OCI-LY7 (cell line): Measurements from ENCODE around the gene AFF3. TPM values are rescaled to one million over a fixed set of nuclear protein-coding genes. Genes with fewer than 3 reads are reported as not detected.

Experiments used
- BruUV-seq: library from RNA; stranded (reverse); fragments of 400-500 nt; replicated peaks from 2 replicates; lab custom pipeline; 2021; lab: Mats Ljungman, UMichigan
- CTCF ChIA-PET: fragments of 300-600 bp; sonication (Branson Sonifier 250); formaldehyde crosslinking; loops from one replicate; lab custom pipeline; 2022; ENCODE audit warnings: antibody characterized with exemption; ENCODE audit not compliant: unreplicated experiment; lab: Charles Lee
- POLR2A ChIA-PET: fragments of 300-600 bp; sonication (Branson Sonifier 250); formaldehyde crosslinking; loops from one replicate; lab custom pipeline; 2022; ENCODE audit warnings: antibody characterized with exemption; lab: Charles Lee
- DNase-seq: peaks from one replicate; pipeline ENCODE4 v3.0.0-alpha.2; 2015; ENCODE audit warnings: low spot score
- H2AFZ ChIP-seq: fragments of 200-600 bp; sonication (generic), shearing (Covaris generic); 2 replicates; pipeline ENCODE4 v1.6.1; 2014; ENCODE audit warnings: mild to moderate bottlenecking, antibody characterized with exemption, low read length, moderate library complexity
- H3K27ac ChIP-seq: fragments of 200-600 bp; sonication (generic); 2 replicates; pipeline ENCODE4 v1.5.1; 2014; ENCODE audit warnings: mixed run types, low read depth, mild to moderate bottlenecking, moderate library complexity, low read length, inconsistent platforms; ENCODE audit not compliant: poor library complexity, severe bottlenecking
- H3K36me3 ChIP-seq: fragments of 200-600 bp; sonication (generic); 2 replicates; pipeline ENCODE4 v1.6.1; 2014; ENCODE audit warnings: mild to moderate bottlenecking, antibody characterized with exemption, low read length, moderate library complexity, mixed read lengths; ENCODE audit not compliant: insufficient read depth
- H3K4me1 ChIP-seq: fragments of 200-600 bp; sonication (generic); 2 replicates; pipeline ENCODE4 v1.5.1; 2014; ENCODE audit warnings: mild to moderate bottlenecking, low read length; ENCODE audit not compliant: insufficient read depth, poor library complexity, severe bottlenecking
- H3K4me2 ChIP-seq: fragments of 200-600 bp; sonication (generic); 2 replicates; pipeline ENCODE4 v1.6.1; 2014; ENCODE audit warnings: mild to moderate bottlenecking, low read length
- H3K4me3 ChIP-seq: fragments of 200-600 bp; sonication (generic); 2 replicates; pipeline ENCODE4 v1.5.1; 2014; ENCODE audit warnings: mild to moderate bottlenecking, low read depth, low read length; ENCODE audit not compliant: poor library complexity, severe bottlenecking
- H3K79me2 ChIP-seq: fragments of 200-600 bp; sonication (generic); 2 replicates; pipeline ENCODE4 v1.6.1; 2016; ENCODE audit warnings: low read depth, mild to moderate bottlenecking, low read length, moderate library complexity, mixed read lengths; ENCODE audit not compliant: insufficient read depth
- H3K9me2 ChIP-seq: fragments of 200-600 bp; sonication (generic); 2 replicates; pipeline ENCODE4 v1.6.1; 2016; ENCODE audit warnings: mild to moderate bottlenecking, low read length, mixed read lengths; ENCODE audit not compliant: insufficient read depth
- H3K9me3 ChIP-seq: fragments of 200-600 bp; sonication (generic); 2 replicates; pipeline ENCODE4 v1.6.1; 2014; ENCODE audit warnings: mild to moderate bottlenecking, mixed run types, low read length, mixed read lengths
- H4K20me1 ChIP-seq: fragments of 200-600 bp; sonication (generic); 2 replicates; pipeline ENCODE4 v1.6.1; 2014; ENCODE audit warnings: mild to moderate bottlenecking, antibody characterized with exemption, low read length, moderate library complexity, mixed read lengths; ENCODE audit not compliant: insufficient read depth
- CTCF ChIP-seq: fragments of 200-600 bp; sonication (generic); conservative IDR thresholded peaks from 2 replicates; pipeline ENCODE4 v1.5.1; 2014; ENCODE audit warnings: mild to moderate bottlenecking, antibody characterized with exemption, low read length, moderate library complexity, mixed read lengths
- EZH2phosphoT487 ChIP-seq: fragments of 200-600 bp; sonication (generic); IDR thresholded peaks from 2 replicates; pipeline ENCODE4 v1.6.1; 2018; ENCODE audit warnings: low read depth, borderline replicate concordance, mild to moderate bottlenecking, mixed run types, antibody characterized with exemption, low read length, moderate library complexity, mixed read lengths
- intact Hi-C: fragments of 100-400 bp; cut with micrococcal nuclease; formaldehyde crosslinking; loops from one replicate; pipeline ENCODE4 v1.10.0; 2022; ENCODE audit not compliant: unreplicated experiment
- total RNA-seq, 2 experiments: library from RNA; depleted of rRNA in 1 of 2; stranded (reverse); fragments of >200 nt in 1 of 2; shearing (Covaris generic) in 1 of 2; gene quantifications; 2 replicates each; pipeline ENCODE4 v1.2.3, GENCODE V29; 2014 to 2022

AFF3 gene
- total RNA-seq, 2 experiments from 2014 or later = 131 to 133 TPM

GRCh38 chr2:99637159-99637697 is 505.2 kb downstream of the AFF3 start:
- intact Hi-C loops = loop anchor here (2.0 to 5.0 kb wide), 5 partner anchors 34 to 925 kb away; partner anchors contain the start of gene PDCL3
- Histone ChIP-seq H3K4me1 (peaks cover 80% of the 10 kb centered on the region), H3K9me3 (peaks cover 26% of the 10 kb centered on the region), H3K27ac (peak overlapping the region; percentile 99), H3K9me2 (no peaks in the 10 kb centered on the region), H3K4me2 (peak overlapping the region; percentile 77), H3K79me2 (no peaks in the 10 kb centered on the region), H3K4me3 (peak overlapping the region; percentile 53), H3K36me3 (peaks cover 36% of the 10 kb centered on the region), H2AFZ (no peak overlapping the region; the same call in 1 of the 2 replicates), H4K20me1 (no peaks in the 10 kb centered on the region)
- TF ChIP-seq EZH2phosphoT487 (no peak), CTCF (no peak)
- BruUV-seq = no TSS peak
- peak; percentile 95 for DNase-seq
- ChIA-PET CTCF (no interaction called here), POLR2A (no interaction called here)

- peak overlapping the region; percentile 99 for H3K27ac ChIP-seq
- TF ChIP-seq CTCF = no peak
- no peak for TF ChIP-seq EZH2phosphoT487
- H3K4me2 ChIP-seq = peak overlapping the region; percentile 77
- peaks cover 26% of the 10 kb centered on the region for H3K9me3 ChIP-seq
- ChIA-PET CTCF (no interaction called here), POLR2A (no interaction called here)
- no peaks in the 10 kb centered on the region for H4K20me1 ChIP-seq
- H2AFZ ChIP-seq = no peak overlapping the region; the same call in 1 of the 2 replicates
- peak overlapping the region; percentile 53 for H3K4me3 ChIP-seq
- BruUV-seq = no TSS peak
- no peaks in the 10 kb centered on the region for H3K9me2 ChIP-seq
- peaks cover 43% of the 10 kb centered on the region for H3K36me3 ChIP-seq
- DNase-seq = peak; percentile 41
- peaks cover 72% of the 10 kb centered on the region for H3K4me1 ChIP-seq
- intact Hi-C loops = loop anchor here (2.0 to 5.0 kb wide), 5 partner anchors 34 to 926 kb away; partner anchors contain the start of gene PDCL3
- no peaks in the 10 kb centered on the region for H3K79me2 ChIP-seq
Observed at GRCh38 chr2:99636144-99637034, 506.0 kb downstream of the AFF3 start.
